A673 (cell line): ENCODE measurements around the gene NFATC4. TPM values are rescaled to one million over a fixed set of nuclear protein-coding genes. Genes with fewer than 3 reads are reported as not detected.
A peak's percentile ranks its signal among the peaks of the same experiment; 100 is the strongest.

Source experiments
- BruUV-seq: library from RNA; stranded (reverse); fragments of 400-500 nt; replicated peaks from 2 replicates; lab custom pipeline; 2021; lab: Mats Ljungman, UMichigan
- CTCF ChIA-PET: fragments of 300-600 bp; sonication (Branson Sonifier 250); formaldehyde crosslinking; loops from one replicate; lab custom pipeline; 2022; ENCODE audit warnings: antibody characterized with exemption; lab: Charles Lee
- POLR2A ChIA-PET: fragments of 300-600 bp; sonication (Branson Sonifier 250); formaldehyde crosslinking; loops from one replicate; lab custom pipeline; 2022; ENCODE audit warnings: antibody characterized with exemption; ENCODE audit not compliant: low non-redundant PET; lab: Charles Lee
- DNase-seq: peaks from one replicate; pipeline ENCODE4 v3.0.0-alpha.2; 2015; ENCODE audit warnings: low spot score
- H3K27ac ChIP-seq: fragments of 200-600 bp; sonication (generic); 2 replicates; pipeline ENCODE4 v1.5.1; 2016; ENCODE audit warnings: mixed run types, low read depth, mild to moderate bottlenecking, mixed read lengths, antibody characterized with exemption, low read length; ENCODE audit not compliant: poor library complexity, severe bottlenecking
- H3K27me3 ChIP-seq: fragments of 200-600 bp; sonication (generic); replicated peaks from 2 replicates; pipeline ENCODE4 v1.6.1; 2017; ENCODE audit warnings: mixed run types, low read depth, mild to moderate bottlenecking, mixed read lengths, antibody characterized with exemption, low read length; ENCODE audit not compliant: insufficient read depth, poor library complexity
- H3K36me3 ChIP-seq: fragments of 200-600 bp; sonication (generic); 2 replicates; pipeline ENCODE4 v1.6.1; 2016; ENCODE audit warnings: mixed run types, mild to moderate bottlenecking, mixed read lengths, antibody characterized with exemption, low read length; ENCODE audit not compliant: insufficient read depth, poor library complexity, severe bottlenecking
- H3K4me1 ChIP-seq: fragments of 200-600 bp; sonication (generic); 2 replicates; pipeline ENCODE4 v1.6.1; 2017; ENCODE audit warnings: mixed run types, mild to moderate bottlenecking, mixed read lengths, antibody characterized with exemption, low read length; ENCODE audit not compliant: insufficient read depth, poor library complexity, severe bottlenecking
- H3K4me3 ChIP-seq: fragments of 200-600 bp; sonication (generic); 2 replicates; pipeline ENCODE4 v1.5.1; 2016; ENCODE audit warnings: low read depth, mixed run types, mild to moderate bottlenecking, mixed read lengths, low read length; ENCODE audit not compliant: poor library complexity, severe bottlenecking
- H3K9me3 ChIP-seq: fragments of 200-600 bp; sonication (generic); 2 replicates; pipeline ENCODE4 v1.6.1; 2016; ENCODE audit warnings: mixed run types, low read depth, mild to moderate bottlenecking, mixed read lengths, antibody characterized with exemption, low read length; ENCODE audit not compliant: poor library complexity, severe bottlenecking
- CTCF ChIP-seq: fragments of 300-800, 200-600 bp; sonication (generic); conservative IDR thresholded peaks from 2 replicates; pipeline ENCODE4 v1.5.1; 2017; ENCODE audit warnings: low read depth, mild to moderate bottlenecking, antibody characterized with exemption, low read length, moderate library complexity, mixed read lengths
- EZH2 ChIP-seq: fragments of 200-600 bp; sonication (generic); IDR thresholded peaks from 2 replicates; pipeline ENCODE4 v1.6.1; 2017; ENCODE audit warnings: borderline replicate concordance, low read depth, mild to moderate bottlenecking, mixed read lengths, antibody characterized with exemption, low read length; ENCODE audit not compliant: poor library complexity, severe bottlenecking
- intact Hi-C: fragments of 100-400 bp; cut with micrococcal nuclease; formaldehyde crosslinking; loops from one replicate; pipeline ENCODE4 v1.10.0; 2022; ENCODE audit not compliant: unreplicated experiment
- total RNA-seq: library from RNA; stranded (reverse); gene quantifications from 2 replicates; pipeline ENCODE4 v1.2.3, GENCODE V29; 2021

The NFATC4 gene
- total RNA-seq, 1 experiment from 2014 or later: 38.1 TPM

- Histone ChIP-seq H3K9me3 (no peaks in the 10 kb centered on the region), H3K27me3 (no peaks in the 10 kb centered on the region), H3K4me1 (peaks cover 18% of the 10 kb centered on the region), H3K27ac (peak overlapping the region; percentile 49), H3K36me3 (no peaks in the 10 kb centered on the region), H3K4me3 (peak overlapping the region; percentile 62)
- no peak for TF ChIP-seq EZH2
- TF ChIP-seq CTCF: no peak
- no peak for DNase-seq
- intact Hi-C loops: no loop called here
- no TSS peak for BruUV-seq
- ChIA-PET CTCF (interaction anchor here (1.0 kb wide), 1 partner anchor 66 kb away, joined by 3 read pairs; no protein-coding TSS in a partner anchor), POLR2A (no interaction called here)
Observed at GRCh38 chr14:24399447-24399822, 31.5 kb downstream of the NFATC4 start.

- Histone ChIP-seq H3K9me3 (no peaks in the 10 kb centered on the region), H3K36me3 (no peaks in the 10 kb centered on the region), H3K27me3 (no peaks in the 10 kb centered on the region), H3K27ac (peak overlapping the region; percentile 49), H3K4me1 (peaks cover 18% of the 10 kb centered on the region), H3K4me3 (peak overlapping the region; percentile 62)
- ChIA-PET CTCF (no interaction called here), POLR2A (no interaction called here)
- no peak for TF ChIP-seq EZH2
- TF ChIP-seq CTCF: no peak
- no peak for DNase-seq
- intact Hi-C loops: no loop called here
- BruUV-seq: no TSS peak
Observed at GRCh38 chr14:24399999-24400718, 32.2 kb downstream of the NFATC4 start.

GRCh38 chr14:24401810-24402702 lies 34.1 kb downstream of the NFATC4 start:
- Histone ChIP-seq H3K36me3 (no peaks in the 10 kb centered on the region), H3K27ac (no peak overlapping the region), H3K27me3 (no peaks in the 10 kb centered on the region), H3K4me3 (no peak overlapping the region), H3K4me1 (peaks cover 18% of the 10 kb centered on the region), H3K9me3 (no peaks in the 10 kb centered on the region)
- no peak for DNase-seq
- intact Hi-C loops: no loop called here
- no peak for TF ChIP-seq EZH2
- no peak for TF ChIP-seq CTCF
- CTCF ChIA-PET: no interaction called here
- no TSS peak for BruUV-seq
- POLR2A ChIA-PET: no interaction called here
